Activated naive CD8-positive, alpha-beta T cell treated with anti-CD3 and anti-CD28 coated beads, Interleukin-2, amount 50 U/mL, for 24 hours (primary cell): Measurements from ENCODE around the gene CACNA2D4.

Source experiments
- ATAC-seq: fragments of 150-1000 bp; cut with Tn5 transposase; one replicate; pipeline ENCODE4 v1.10.0; 2021
- DNase-seq: peaks from one replicate; pipeline ENCODE4 v3.0.0; 2021
- H3K27ac Mint-ChIP-seq: one replicate; pipeline ENCODE4 v1.8.0; 2021; ENCODE audit warnings: mild to moderate bottlenecking, mixed read lengths
- H3K27me3 Mint-ChIP-seq: one replicate; pipeline ENCODE4 v1.8.0; 2021; ENCODE audit warnings: mixed read lengths
- H3K36me3 Mint-ChIP-seq: one replicate; pipeline ENCODE4 v1.8.0; 2021; ENCODE audit warnings: low read depth, mixed read lengths
- H3K4me1 Mint-ChIP-seq: one replicate; pipeline ENCODE4 v1.8.0; 2021; ENCODE audit warnings: mixed read lengths
- H3K4me3 Mint-ChIP-seq: one replicate; pipeline ENCODE4 v1.8.0; 2021; ENCODE audit warnings: mild to moderate bottlenecking, moderate library complexity, mixed read lengths
- H3K9me3 Mint-ChIP-seq: one replicate; pipeline ENCODE4 v1.8.0; 2021; ENCODE audit warnings: mixed read lengths

The CACNA2D4 gene

DNA sequence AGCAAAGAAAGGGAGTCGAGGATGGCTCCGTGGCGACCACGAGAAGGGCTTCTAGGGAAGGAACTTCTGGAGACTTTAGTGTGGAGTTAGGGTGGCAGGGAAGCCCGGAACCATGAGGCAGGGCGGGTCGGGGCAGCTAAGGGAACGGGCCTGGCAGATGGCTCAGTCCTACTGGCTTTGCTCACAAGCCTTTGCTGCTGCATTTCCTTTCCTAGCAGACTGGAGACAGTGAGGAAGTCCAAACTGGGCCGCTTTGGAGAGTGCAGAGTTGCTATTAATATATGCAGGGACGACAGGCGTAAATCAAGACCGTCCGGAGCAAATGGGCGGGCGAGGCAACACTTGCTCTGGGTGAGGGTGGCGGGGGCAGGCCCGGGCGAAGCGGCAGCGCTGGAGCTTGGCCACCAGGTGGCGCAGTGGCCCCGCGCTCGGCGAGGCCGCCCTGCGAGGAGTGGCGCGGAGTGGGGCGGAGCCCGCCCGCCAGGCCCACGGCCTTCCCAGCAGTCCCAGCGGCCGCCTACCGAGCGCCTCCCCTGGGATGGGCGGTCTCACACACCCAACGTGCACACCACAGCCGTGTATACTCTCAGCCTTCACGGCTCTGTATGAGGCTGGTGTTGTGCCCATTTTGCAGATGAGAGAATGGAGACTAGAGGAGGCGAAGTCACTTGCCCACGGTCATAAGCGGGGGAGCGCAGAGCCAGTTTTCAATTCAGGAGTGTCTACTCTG is 122.5 kb downstream of the CACNA2D4 start:
- H3K9me3 Mint-ChIP-seq, result no peaks in the 10 kb centered on the region
- peak; percentile 99 for ATAC-seq
- no peaks in the 10 kb centered on the region for H3K27me3 Mint-ChIP-seq
- peak; percentile 94 for DNase-seq
- peaks cover 19% of the 10 kb centered on the region for H3K4me1 Mint-ChIP-seq
- no peaks in the 10 kb centered on the region for H3K36me3 Mint-ChIP-seq
- H3K27ac Mint-ChIP-seq, result peak overlapping the region; percentile 96
- peak overlapping the region; percentile 87 for H3K4me3 Mint-ChIP-seq

- no peaks in the 10 kb centered on the region for H3K9me3 Mint-ChIP-seq
- H3K4me3 Mint-ChIP-seq, result no peak overlapping the region
- no peaks in the 10 kb centered on the region for H3K27me3 Mint-ChIP-seq
- DNase-seq (no peak), ATAC-seq (no peak)
- no peak overlapping the region for H3K27ac Mint-ChIP-seq
- H3K4me1 Mint-ChIP-seq, result peaks cover 25% of the 10 kb centered on the region
- no peaks in the 10 kb centered on the region for H3K36me3 Mint-ChIP-seq
These were observed 123.1 kb downstream of the CACNA2D4 start for GRCh38 chr12:1795221-1795784.

DNA sequence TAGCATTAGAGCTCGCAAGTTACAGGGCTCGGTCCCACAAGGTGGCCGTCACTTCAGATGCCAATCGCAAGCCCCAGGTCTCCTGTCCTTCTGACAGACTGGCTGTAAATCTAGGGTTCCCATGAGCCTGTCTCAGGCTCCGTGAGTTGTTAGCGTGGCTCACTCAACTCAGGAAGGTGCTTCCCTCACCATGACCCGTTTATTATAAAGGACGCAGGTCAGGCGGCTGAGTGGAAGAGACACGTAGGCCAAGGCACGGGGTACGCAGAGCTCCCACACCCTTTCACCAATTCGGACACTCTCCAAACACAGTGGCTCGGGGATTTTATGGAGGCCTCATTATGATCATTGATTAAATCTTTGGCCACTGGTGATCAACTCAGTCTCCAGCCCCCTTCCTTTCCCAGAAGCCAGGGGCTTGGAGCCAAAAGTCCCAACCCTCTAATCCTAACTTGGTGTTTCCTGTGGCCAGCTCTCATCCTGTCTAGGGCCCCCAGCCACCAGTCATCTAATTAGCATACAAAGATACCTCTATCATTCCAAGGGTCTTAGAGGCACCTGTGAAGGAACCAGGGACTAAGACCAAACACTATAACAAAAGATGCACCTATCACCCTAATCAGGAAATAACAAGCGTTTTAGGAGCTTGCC is 123.9 kb downstream of the CACNA2D4 start:
- H3K27me3 Mint-ChIP-seq, result no peaks in the 10 kb centered on the region
- no peaks in the 10 kb centered on the region for H3K36me3 Mint-ChIP-seq
- no peak overlapping the region for H3K27ac Mint-ChIP-seq
- H3K9me3 Mint-ChIP-seq, result no peaks in the 10 kb centered on the region
- DNase-seq, result no peak
- H3K4me1 Mint-ChIP-seq, result peaks cover 26% of the 10 kb centered on the region
- no peak for ATAC-seq
- no peak overlapping the region for H3K4me3 Mint-ChIP-seq

DNA sequence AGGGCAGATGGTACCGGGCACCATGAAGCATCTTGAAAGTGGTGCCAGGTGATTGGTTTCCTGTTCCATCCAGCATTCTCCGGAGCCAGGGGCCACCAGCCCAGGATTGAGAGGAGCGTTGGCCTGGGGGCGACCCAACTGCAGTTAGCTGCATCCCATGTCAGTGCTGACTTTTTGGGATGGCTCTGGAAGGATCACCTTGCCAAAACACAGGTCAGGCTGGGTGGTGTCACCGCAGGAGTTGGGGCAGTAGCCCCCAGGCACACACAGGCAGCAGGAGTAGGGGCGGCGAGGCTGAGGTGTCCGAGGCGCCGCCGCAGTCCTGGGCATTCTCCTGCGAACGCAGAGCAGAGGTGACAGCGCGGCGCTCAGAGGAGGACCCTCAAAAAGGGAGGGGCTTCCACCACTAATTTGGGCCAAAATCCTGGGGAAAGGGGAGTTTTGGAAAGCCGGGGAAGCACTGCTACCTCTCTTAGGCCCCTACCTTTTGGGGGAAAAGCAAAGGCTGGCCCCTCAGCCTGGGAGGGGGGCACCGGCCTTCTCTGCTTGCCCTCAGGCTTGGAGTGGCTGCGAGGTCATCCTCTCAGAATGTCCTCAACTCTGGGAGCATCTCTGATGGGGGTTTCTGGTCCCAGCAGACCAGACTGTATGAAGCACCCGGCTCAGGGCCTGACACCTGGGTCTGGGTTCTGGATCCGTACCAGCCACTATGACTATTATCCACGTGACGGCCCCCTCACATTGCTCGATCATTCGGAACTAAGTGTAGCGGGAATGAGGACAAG is 124.8 kb downstream of the CACNA2D4 start:
- Mint-ChIP-seq H3K27ac (no peak overlapping the region), H3K36me3 (no peaks in the 10 kb centered on the region), H3K27me3 (no peaks in the 10 kb centered on the region), H3K9me3 (no peaks in the 10 kb centered on the region), H3K4me3 (no peak overlapping the region), H3K4me1 (peaks cover 26% of the 10 kb centered on the region)
- DNase-seq (no peak), ATAC-seq (no peak)

GRCh38 chr12:1792406-1792805 is 126.0 kb downstream of the CACNA2D4 start:
- peaks cover 3% of the 10 kb centered on the region for H3K36me3 Mint-ChIP-seq
- H3K27me3 Mint-ChIP-seq, result no peaks in the 10 kb centered on the region
- DNase-seq (no peak), ATAC-seq (no peak)
- no peaks in the 10 kb centered on the region for H3K9me3 Mint-ChIP-seq
- H3K4me1 Mint-ChIP-seq, result peaks cover 25% of the 10 kb centered on the region
- H3K27ac Mint-ChIP-seq, result no peak overlapping the region
- no peak overlapping the region for H3K4me3 Mint-ChIP-seq

GRCh38 chr12:1791104-1791841 is 127.2 kb downstream of the CACNA2D4 start:
- H3K4me3 Mint-ChIP-seq, result no peak overlapping the region
- peak; percentile 25 for ATAC-seq
- peaks cover 24% of the 10 kb centered on the region for H3K4me1 Mint-ChIP-seq
- no peaks in the 10 kb centered on the region for H3K27me3 Mint-ChIP-seq
- peaks cover 3% of the 10 kb centered on the region for H3K36me3 Mint-ChIP-seq
- DNase-seq, result peak; percentile 65
- H3K9me3 Mint-ChIP-seq, result no peaks in the 10 kb centered on the region
- H3K27ac Mint-ChIP-seq, result peak overlapping the region; percentile 64

DNA sequence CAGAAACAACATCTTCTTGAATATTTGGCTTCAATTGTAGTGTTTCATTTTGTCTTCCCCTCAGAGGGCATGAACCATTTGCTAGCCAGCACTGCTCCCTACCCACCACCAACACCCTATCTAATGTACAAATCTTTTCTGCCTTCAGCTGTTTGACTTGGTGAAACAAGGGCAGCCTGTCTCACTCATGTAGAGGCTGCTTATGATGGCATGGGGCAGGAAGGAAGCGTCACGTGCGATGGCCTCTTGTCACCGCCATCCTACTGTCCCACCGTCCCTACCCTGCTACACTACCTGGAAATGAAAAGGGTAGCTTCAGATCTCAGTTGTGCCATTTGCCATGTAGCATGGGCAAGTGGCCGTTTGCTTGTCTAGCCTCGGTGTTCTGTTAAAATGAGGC is 128.0 kb downstream of the CACNA2D4 start:
- H3K9me3 Mint-ChIP-seq, result no peaks in the 10 kb centered on the region
- H3K27ac Mint-ChIP-seq, result no peak overlapping the region
- H3K27me3 Mint-ChIP-seq, result no peaks in the 10 kb centered on the region
- DNase-seq, result no peak
- H3K36me3 Mint-ChIP-seq, result peaks cover 3% of the 10 kb centered on the region
- no peak overlapping the region for H3K4me3 Mint-ChIP-seq
- ATAC-seq, result no peak
- H3K4me1 Mint-ChIP-seq, result peaks cover 19% of the 10 kb centered on the region

GRCh38 chr12:1787714-1788113 is 130.7 kb downstream of the CACNA2D4 start:
- no peak overlapping the region for H3K4me3 Mint-ChIP-seq
- ATAC-seq, result no peak
- H3K27me3 Mint-ChIP-seq, result no peaks in the 10 kb centered on the region
- peaks cover 13% of the 10 kb centered on the region for H3K36me3 Mint-ChIP-seq
- no peak for DNase-seq
- peaks cover 19% of the 10 kb centered on the region for H3K4me1 Mint-ChIP-seq
- H3K27ac Mint-ChIP-seq, result no peak overlapping the region
- no peaks in the 10 kb centered on the region for H3K9me3 Mint-ChIP-seq

GRCh38 chr12:1782215-1782614 is 136.2 kb downstream of the CACNA2D4 start:
- no peak overlapping the region for H3K4me3 Mint-ChIP-seq
- no peaks in the 10 kb centered on the region for H3K9me3 Mint-ChIP-seq
- ATAC-seq, result no peak
- peaks cover 19% of the 10 kb centered on the region for H3K36me3 Mint-ChIP-seq
- H3K27ac Mint-ChIP-seq, result no peak overlapping the region
- DNase-seq, result no peak
- peaks cover 1% of the 10 kb centered on the region for H3K4me1 Mint-ChIP-seq
- H3K27me3 Mint-ChIP-seq, result no peaks in the 10 kb centered on the region

GRCh38 chr12:1781772-1782171 is 136.7 kb downstream of the CACNA2D4 start:
- Mint-ChIP-seq H3K4me3 (no peak overlapping the region), H3K36me3 (peaks cover 19% of the 10 kb centered on the region), H3K4me1 (peaks cover 1% of the 10 kb centered on the region), H3K27me3 (no peaks in the 10 kb centered on the region), H3K9me3 (no peaks in the 10 kb centered on the region), H3K27ac (no peak overlapping the region)
- no peak for DNase-seq
- no peak for ATAC-seq

GRCh38 chr12:1779783-1780182 is 138.7 kb downstream of the CACNA2D4 start:
- Mint-ChIP-seq H3K4me3 (no peak overlapping the region), H3K9me3 (no peaks in the 10 kb centered on the region), H3K27ac (no peak overlapping the region), H3K36me3 (peaks cover 26% of the 10 kb centered on the region), H3K4me1 (peaks cover 11% of the 10 kb centered on the region), H3K27me3 (no peaks in the 10 kb centered on the region)
- no peak for DNase-seq
- ATAC-seq, result no peak

GRCh38 chr12:1778911-1779310 is 139.5 kb downstream of the CACNA2D4 start:
- DNase-seq, result no peak
- H3K4me3 Mint-ChIP-seq, result no peak overlapping the region
- no peaks in the 10 kb centered on the region for H3K9me3 Mint-ChIP-seq
- no peak overlapping the region for H3K27ac Mint-ChIP-seq
- peaks cover 11% of the 10 kb centered on the region for H3K4me1 Mint-ChIP-seq
- peaks cover 19% of the 10 kb centered on the region for H3K36me3 Mint-ChIP-seq
- no peak for ATAC-seq
- H3K27me3 Mint-ChIP-seq, result no peaks in the 10 kb centered on the region

DNA sequence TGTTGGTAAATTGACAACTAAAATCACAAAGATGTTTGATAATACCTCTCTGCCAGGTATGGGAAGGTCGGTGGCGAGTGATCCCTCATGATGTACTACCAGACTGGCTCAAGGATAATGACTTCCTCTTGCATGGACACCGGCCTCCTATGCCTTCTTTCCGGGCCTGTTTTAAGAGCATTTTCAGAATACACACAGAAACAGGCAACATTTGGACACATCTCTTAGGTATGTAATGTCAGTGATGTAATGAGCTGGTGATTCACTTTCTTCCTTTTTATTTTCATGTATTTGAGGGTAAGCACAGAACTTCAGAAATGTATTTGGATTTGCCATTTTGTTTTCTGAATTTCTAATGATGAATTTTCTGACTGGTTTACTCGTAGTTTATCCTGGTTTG is 140.7 kb downstream of the CACNA2D4 start:
- no peaks in the 10 kb centered on the region for H3K9me3 Mint-ChIP-seq
- no peaks in the 10 kb centered on the region for H3K27me3 Mint-ChIP-seq
- no peak overlapping the region for H3K27ac Mint-ChIP-seq
- peaks cover 11% of the 10 kb centered on the region for H3K4me1 Mint-ChIP-seq
- no peak overlapping the region for H3K4me3 Mint-ChIP-seq
- ATAC-seq (no peak), DNase-seq (no peak)
- H3K36me3 Mint-ChIP-seq, result peaks cover 24% of the 10 kb centered on the region
